Memory B cell (primary cell): ENCODE results near the gene CHMP6.

Experiments
- ATAC-seq: fragments of 150-1000 bp; cut with Tn5 transposase; 2 replicates; pipeline ENCODE4 v1.10.0; 2021; ENCODE audit warnings: low read depth, mild to moderate bottlenecking, moderate library complexity
- DNase-seq, 2 donors: peaks; one replicate each; pipeline ENCODE4 v3.0.0; 2022; ENCODE audit warnings: low spot score in 2 of 2
- H3K27ac Mint-ChIP-seq: one replicate; pipeline ENCODE4 v1.8.0; 2022; ENCODE audit warnings: mild to moderate bottlenecking, moderate library complexity, mixed read lengths
- H3K27me3 Mint-ChIP-seq: one replicate; pipeline ENCODE4 v1.8.0; 2022; ENCODE audit warnings: mixed read lengths
- H3K36me3 Mint-ChIP-seq: one replicate; pipeline ENCODE4 v1.8.0; 2022; ENCODE audit warnings: mild to moderate bottlenecking, mixed read lengths
- H3K4me1 Mint-ChIP-seq: one replicate; pipeline ENCODE4 v1.8.0; 2022; ENCODE audit warnings: mixed read lengths
- H3K4me3 Mint-ChIP-seq: one replicate; pipeline ENCODE4 v1.8.0; 2022; ENCODE audit warnings: mild to moderate bottlenecking, moderate library complexity, mixed read lengths
- H3K9me3 Mint-ChIP-seq: one replicate; pipeline ENCODE4 v1.8.0; 2022; ENCODE audit warnings: mixed read lengths

CHMP6 gene

GRCh38 chr17:80962356-80963329 is 29.0 kb upstream of the CHMP6 start:
- no peaks in the 10 kb centered on the region for H3K9me3 Mint-ChIP-seq
- ATAC-seq (no peak), DNase-seq (no peak)
- H3K27ac Mint-ChIP-seq, result no peak overlapping the region
- H3K4me3 Mint-ChIP-seq, result no peak overlapping the region
- peaks cover 7% of the 10 kb centered on the region for H3K36me3 Mint-ChIP-seq
- no peaks in the 10 kb centered on the region for H3K27me3 Mint-ChIP-seq
- no peaks in the 10 kb centered on the region for H3K4me1 Mint-ChIP-seq

GRCh38 chr17:80963812-80964543 is 27.7 kb upstream of the CHMP6 start:
- Mint-ChIP-seq H3K4me3 (no peak overlapping the region), H3K9me3 (no peaks in the 10 kb centered on the region), H3K4me1 (peaks cover 5% of the 10 kb centered on the region), H3K27ac (no peak overlapping the region), H3K36me3 (peaks cover 7% of the 10 kb centered on the region), H3K27me3 (no peaks in the 10 kb centered on the region)
- no peak for DNase-seq
- ATAC-seq, result no peak

- Mint-ChIP-seq H3K9me3 (no peaks in the 10 kb centered on the region), H3K27ac (no peak overlapping the region), H3K36me3 (peaks cover 7% of the 10 kb centered on the region), H3K27me3 (no peaks in the 10 kb centered on the region), H3K4me1 (peaks cover 5% of the 10 kb centered on the region), H3K4me3 (no peak overlapping the region)
- no peak for ATAC-seq
- no peak for DNase-seq
Measured at GRCh38 chr17:80964544-80964856, 27.1 kb upstream of the CHMP6 start.

GRCh38 chr17:80964859-80965580 is 26.6 kb upstream of the CHMP6 start:
- peaks cover 5% of the 10 kb centered on the region for H3K4me1 Mint-ChIP-seq
- no peaks in the 10 kb centered on the region for H3K27me3 Mint-ChIP-seq
- ATAC-seq, result no peak
- no peaks in the 10 kb centered on the region for H3K9me3 Mint-ChIP-seq
- no peak for DNase-seq
- H3K4me3 Mint-ChIP-seq, result no peak overlapping the region
- H3K36me3 Mint-ChIP-seq, result peaks cover 7% of the 10 kb centered on the region
- H3K27ac Mint-ChIP-seq, result no peak overlapping the region

GRCh38 chr17:80965606-80966005 is 26.0 kb upstream of the CHMP6 start:
- no peak overlapping the region for H3K27ac Mint-ChIP-seq
- H3K4me3 Mint-ChIP-seq, result no peak overlapping the region
- no peaks in the 10 kb centered on the region for H3K27me3 Mint-ChIP-seq

GRCh38 chr17:80967404-80967872 is 24.2 kb upstream of the CHMP6 start:
- H3K9me3 Mint-ChIP-seq, result no peaks in the 10 kb centered on the region
- H3K27ac Mint-ChIP-seq, result no peak overlapping the region
- no peak overlapping the region for H3K4me3 Mint-ChIP-seq
- DNase-seq (no peak), ATAC-seq (no peak)
- H3K36me3 Mint-ChIP-seq, result peaks cover 7% of the 10 kb centered on the region
- H3K27me3 Mint-ChIP-seq, result no peaks in the 10 kb centered on the region
- peaks cover 10% of the 10 kb centered on the region for H3K4me1 Mint-ChIP-seq

More at GRCh38 chr17:80965606-80966005, 26.0 kb upstream of the CHMP6 start:
- Mint-ChIP-seq H3K36me3 (peaks cover 7% of the 10 kb centered on the region), H3K4me1 (peaks cover 9% of the 10 kb centered on the region), H3K9me3 (no peaks in the 10 kb centered on the region)
- ATAC-seq (no peak), DNase-seq (no peak)

GRCh38 chr17:80968602-80969029 is 23.0 kb upstream of the CHMP6 start:
- DNase-seq (no peak), ATAC-seq (no peak)
- peaks cover 10% of the 10 kb centered on the region for H3K4me1 Mint-ChIP-seq
- peaks cover 7% of the 10 kb centered on the region for H3K36me3 Mint-ChIP-seq
- no peak overlapping the region for H3K4me3 Mint-ChIP-seq
- H3K27me3 Mint-ChIP-seq, result no peaks in the 10 kb centered on the region
- H3K9me3 Mint-ChIP-seq, result no peaks in the 10 kb centered on the region
- H3K27ac Mint-ChIP-seq, result peak overlapping the region; percentile 67

- H3K4me1 Mint-ChIP-seq, result peaks cover 10% of the 10 kb centered on the region
- DNase-seq (no peak), ATAC-seq (no peak)
- no peaks in the 10 kb centered on the region for H3K27me3 Mint-ChIP-seq
- no peaks in the 10 kb centered on the region for H3K9me3 Mint-ChIP-seq
- no peak overlapping the region for H3K27ac Mint-ChIP-seq
- H3K4me3 Mint-ChIP-seq, result no peak overlapping the region
- H3K36me3 Mint-ChIP-seq, result peaks cover 7% of the 10 kb centered on the region
Measured at GRCh38 chr17:80969030-80969673, 22.5 kb upstream of the CHMP6 start.

- H3K9me3 Mint-ChIP-seq, result no peaks in the 10 kb centered on the region
- no peak overlapping the region for H3K4me3 Mint-ChIP-seq
- no peak overlapping the region for H3K27ac Mint-ChIP-seq
- peaks cover 3% of the 10 kb centered on the region for H3K36me3 Mint-ChIP-seq
- H3K27me3 Mint-ChIP-seq, result peaks cover 2% of the 10 kb centered on the region
- H3K4me1 Mint-ChIP-seq, result peaks cover 10% of the 10 kb centered on the region
- no peak for DNase-seq
- ATAC-seq, result no peak
Measured at GRCh38 chr17:80969674-80970043, 22.0 kb upstream of the CHMP6 start.

- H3K36me3 Mint-ChIP-seq, result peaks cover 3% of the 10 kb centered on the region
- DNase-seq, result peak; percentile 58 to 64
- H3K27ac Mint-ChIP-seq, result peak overlapping the region; percentile 80
- H3K9me3 Mint-ChIP-seq, result no peaks in the 10 kb centered on the region
- ATAC-seq, result peak; percentile 95
- peaks cover 10% of the 10 kb centered on the region for H3K4me1 Mint-ChIP-seq
- peaks cover 2% of the 10 kb centered on the region for H3K27me3 Mint-ChIP-seq
- H3K4me3 Mint-ChIP-seq, result peak overlapping the region; percentile 64
Measured at GRCh38 chr17:80970044-80970761, 21.4 kb upstream of the CHMP6 start.

- H3K36me3 Mint-ChIP-seq, result peaks cover 3% of the 10 kb centered on the region
- no peak for ATAC-seq
Measured at GRCh38 chr17:80970762-80971703, 20.6 kb upstream of the CHMP6 start.

GRCh38 chr17:80971704-80972304 is 19.8 kb upstream of the CHMP6 start:
- DNase-seq (no peak), ATAC-seq (no peak)
- peaks cover 10% of the 10 kb centered on the region for H3K4me1 Mint-ChIP-seq
- no peak overlapping the region for H3K27ac Mint-ChIP-seq
- peaks cover 1% of the 10 kb centered on the region for H3K36me3 Mint-ChIP-seq
- H3K27me3 Mint-ChIP-seq, result peaks cover 2% of the 10 kb centered on the region
- H3K9me3 Mint-ChIP-seq, result no peaks in the 10 kb centered on the region
- H3K4me3 Mint-ChIP-seq, result no peak overlapping the region

More at GRCh38 chr17:80970762-80971703, 20.6 kb upstream of the CHMP6 start:
- Mint-ChIP-seq H3K27ac (peak overlapping the region; percentile 80), H3K27me3 (peaks cover 2% of the 10 kb centered on the region), H3K4me3 (no peak overlapping the region), H3K9me3 (no peaks in the 10 kb centered on the region), H3K4me1 (peaks cover 10% of the 10 kb centered on the region)
- no peak for DNase-seq
